GM19452 (cell line): ENCODE results near the gene PTPRM.

Experiments
- ATAC-seq: cut with Tn5 transposase; IDR thresholded peaks from one replicate; pipeline ENCODE4 v1.9.1; 2021; ENCODE audit not compliant: unreplicated experiment

PTPRM gene

GRCh38 chr18:7566567-7567473 lies at the start of gene PTPRM:
Gene PTPRM (plus strand): TSS chr18:7567316. CDS start chr18:7567819, 503 bp downstream.
- peak; percentile 92 for ATAC-seq

GRCh38 chr18:7517852-7518251 lies 49.3 kb upstream of the PTPRM start:
- ATAC-seq, result no peak

- no peak for ATAC-seq
Measured at GRCh38 chr18:7520200-7520785, 46.8 kb upstream of the PTPRM start.

DNA sequence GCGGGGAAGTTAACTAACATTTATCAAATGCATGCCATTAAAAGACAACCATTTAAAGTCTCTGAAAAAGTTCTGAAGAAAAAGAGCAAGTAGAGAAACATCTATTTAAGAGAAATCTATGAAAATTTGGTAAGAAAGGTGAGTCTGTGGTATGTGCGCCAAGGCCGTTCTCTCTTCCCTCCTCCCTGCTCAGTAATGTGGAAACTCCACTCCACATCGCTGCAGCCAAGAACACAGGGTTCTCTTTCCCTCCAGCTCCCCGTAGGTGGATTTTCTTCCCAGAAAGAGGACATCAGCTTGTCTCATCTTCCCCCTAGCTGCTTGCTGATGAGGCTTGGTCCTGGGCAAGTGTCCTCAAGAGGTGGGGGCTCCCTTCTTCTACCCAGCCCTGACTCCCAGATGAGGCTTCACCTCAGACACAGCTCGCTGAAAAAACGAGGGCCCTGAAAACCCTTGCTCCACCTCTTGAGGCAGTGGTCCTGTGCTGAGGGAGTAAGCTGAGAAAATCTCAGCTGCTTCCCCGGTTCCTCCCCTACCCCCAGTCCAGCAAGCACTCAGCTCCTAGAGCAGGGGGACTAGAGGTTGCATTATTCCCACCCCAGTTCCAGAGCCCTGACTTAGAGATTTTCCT lies 45.8 kb upstream of the PTPRM start:
- no peak for ATAC-seq

DNA sequence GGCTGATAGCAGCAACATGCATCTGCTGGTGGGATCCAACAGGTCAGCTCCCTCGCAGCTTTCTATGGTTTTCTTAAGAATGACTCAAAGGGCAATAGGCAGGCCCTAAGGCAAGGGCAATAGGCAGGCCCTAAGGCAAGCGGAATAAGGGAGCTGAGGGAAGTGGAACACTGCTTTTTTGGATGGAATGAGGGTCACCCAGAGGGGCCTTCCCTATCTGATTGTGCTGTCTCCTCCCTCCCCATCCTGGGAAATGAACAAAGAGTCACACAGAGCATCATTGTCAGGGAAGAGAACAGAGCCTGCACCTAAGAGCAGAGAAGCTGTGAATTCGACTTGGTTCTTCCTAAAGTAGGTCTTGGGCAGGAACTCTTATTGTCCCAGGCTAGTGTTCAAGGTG lies 43.3 kb upstream of the PTPRM start:
- ATAC-seq, result no peak

DNA sequence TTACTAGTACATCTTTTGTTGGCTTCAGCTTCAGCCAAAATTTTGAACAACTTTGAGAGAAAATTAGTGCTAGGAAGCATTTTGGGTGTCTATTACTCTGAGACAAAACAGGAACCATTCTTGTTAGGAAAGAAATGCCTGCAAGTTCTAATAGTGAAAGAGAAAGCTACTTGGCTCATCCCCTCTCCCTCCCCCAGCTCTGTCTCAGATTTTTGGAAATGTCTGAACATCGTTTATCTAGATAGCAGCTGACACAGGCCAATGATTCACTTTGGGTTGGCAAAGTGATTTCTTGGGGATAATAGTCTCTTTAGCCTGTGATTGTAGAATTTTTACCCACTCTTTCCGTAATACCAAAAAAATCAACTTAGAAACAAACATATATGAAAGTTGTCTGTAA lies 42.3 kb upstream of the PTPRM start:
- no peak for ATAC-seq

DNA sequence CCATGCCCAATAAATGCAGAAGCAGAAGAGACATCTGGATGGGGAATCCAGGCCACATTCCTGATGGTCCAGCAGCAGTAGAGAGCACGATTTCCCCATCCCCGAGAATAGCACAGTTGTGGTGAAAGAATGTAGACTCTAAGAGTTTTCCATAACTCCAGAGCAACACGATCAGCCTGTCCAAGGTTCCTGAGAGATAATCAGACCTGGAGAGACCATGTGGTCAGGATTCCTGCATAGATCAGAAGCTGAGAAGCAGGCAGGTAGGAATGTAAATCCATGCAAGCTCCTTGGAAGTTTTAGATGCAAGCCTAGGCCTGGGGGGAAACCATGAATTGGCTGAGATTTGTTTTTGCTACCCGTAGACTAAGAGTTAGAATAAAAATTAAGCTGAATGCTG lies 34.2 kb upstream of the PTPRM start:
- no peak for ATAC-seq

DNA sequence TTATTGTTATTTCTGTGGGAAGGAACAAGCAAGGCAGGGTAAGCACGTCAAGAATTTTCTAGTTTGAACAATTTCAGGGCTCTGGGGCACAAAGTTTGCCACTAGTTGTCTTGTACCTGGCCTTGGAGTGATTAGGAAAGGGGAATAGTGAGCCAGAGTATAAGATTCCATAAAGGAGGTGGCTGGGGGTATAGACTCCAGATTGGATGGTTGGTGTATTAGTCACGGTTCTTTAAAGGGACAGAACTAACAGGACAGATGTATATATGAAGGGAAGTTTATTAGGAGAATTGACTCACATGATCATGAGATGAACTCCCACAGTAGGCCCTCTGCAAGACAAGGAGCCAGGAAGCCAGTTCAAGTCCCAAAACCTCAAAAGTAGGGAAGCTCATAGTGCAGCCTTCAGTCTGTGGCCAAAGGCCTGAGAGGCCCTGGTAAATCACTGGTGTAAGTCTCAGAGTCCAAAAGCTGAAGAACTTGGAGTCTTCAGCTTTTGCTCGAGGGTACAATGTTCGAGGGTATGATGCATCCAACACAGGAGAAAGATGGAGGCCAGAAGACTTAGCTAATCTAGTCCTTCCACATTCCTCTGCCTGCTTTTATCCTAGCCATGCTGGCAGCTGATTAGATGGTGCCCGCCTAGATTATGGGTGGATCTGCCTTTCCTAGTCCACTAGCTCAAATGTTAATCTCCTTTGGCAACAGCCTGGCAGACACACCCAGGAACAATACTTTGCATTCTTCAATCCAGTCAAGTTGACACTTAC lies 31.5 kb upstream of the PTPRM start:
- no peak for ATAC-seq

GRCh38 chr18:7537145-7537544 lies 30.0 kb upstream of the PTPRM start:
- ATAC-seq, result no peak

- ATAC-seq, result no peak
Measured at GRCh38 chr18:7541835-7542234, 25.3 kb upstream of the PTPRM start.

DNA sequence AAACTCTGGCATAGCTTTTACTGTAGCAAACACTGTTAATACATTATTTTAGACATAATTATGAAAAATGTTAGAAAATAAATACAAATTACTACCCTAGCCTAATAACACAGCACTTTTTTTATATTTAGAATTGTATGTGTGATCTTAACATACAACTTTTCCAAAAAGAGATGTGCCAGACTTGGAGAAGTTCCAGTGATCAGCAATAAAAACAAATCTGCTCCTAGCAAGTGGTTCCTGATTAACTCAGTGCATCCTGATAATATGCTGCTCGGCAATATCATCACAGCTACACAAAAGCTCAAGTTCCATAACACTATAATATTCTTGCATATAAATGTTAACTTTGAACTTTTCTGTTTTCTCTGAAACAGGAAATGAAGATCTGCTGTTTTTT lies 22.4 kb upstream of the PTPRM start:
- no peak for ATAC-seq

GRCh38 chr18:7545734-7546133 lies 21.4 kb upstream of the PTPRM start:
- no peak for ATAC-seq

- ATAC-seq, result no peak
Measured at GRCh38 chr18:7548221-7548620, 18.9 kb upstream of the PTPRM start.

- no peak for ATAC-seq
Measured at GRCh38 chr18:7548721-7549120, 18.4 kb upstream of the PTPRM start.

- no peak for ATAC-seq
Measured at GRCh38 chr18:7557973-7558372, 9.1 kb upstream of the PTPRM start.

DNA sequence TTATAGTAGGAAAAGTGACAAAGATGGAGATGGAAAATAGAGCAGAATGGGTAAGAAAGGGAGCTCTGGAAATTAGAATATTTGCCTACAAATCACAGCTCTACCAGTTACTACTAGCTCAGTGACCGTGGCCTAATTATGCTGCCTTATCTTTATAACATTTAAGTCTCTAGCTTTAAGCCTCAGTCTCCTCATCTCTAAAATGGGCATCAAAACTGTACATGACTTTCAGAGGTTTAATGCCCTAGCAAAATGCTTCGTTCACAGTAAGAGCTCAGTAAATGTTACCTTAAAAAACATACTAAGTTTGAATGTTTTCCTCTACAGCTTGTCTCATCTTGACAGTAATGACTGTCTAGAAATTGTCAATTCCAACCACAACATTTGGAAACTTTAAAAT lies 8.3 kb upstream of the PTPRM start:
- ATAC-seq, result no peak

DNA sequence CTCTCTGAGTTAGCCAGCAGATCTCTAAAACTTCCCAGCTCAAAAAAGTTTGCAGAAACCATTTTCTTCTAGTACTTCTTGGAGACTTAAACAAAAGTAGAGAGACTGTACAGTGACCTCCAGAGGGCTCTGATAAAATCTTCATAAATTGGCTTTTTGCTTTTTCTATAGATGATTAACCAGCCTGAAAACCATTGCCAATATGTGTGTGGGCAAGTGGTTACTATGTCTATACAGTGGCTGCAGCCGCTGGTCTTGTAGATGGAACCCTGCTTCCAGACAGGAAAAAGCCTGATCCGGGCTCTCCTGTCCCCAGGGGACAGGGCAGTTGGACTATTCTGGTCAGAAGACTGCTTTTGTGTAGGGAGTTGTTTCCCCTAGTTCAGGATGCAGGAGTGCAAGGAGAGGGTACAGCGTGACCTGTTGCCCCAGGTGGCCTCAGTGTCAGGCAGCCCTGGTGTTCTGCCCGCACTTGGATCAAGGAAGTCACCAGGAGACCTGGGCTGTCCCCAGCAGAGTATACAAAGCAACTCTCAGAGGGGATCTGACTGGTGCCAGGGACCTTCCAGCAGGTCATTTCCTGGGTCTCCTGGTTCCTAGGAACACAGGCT lies 7.3 kb upstream of the PTPRM start:
- ATAC-seq, result no peak

DNA sequence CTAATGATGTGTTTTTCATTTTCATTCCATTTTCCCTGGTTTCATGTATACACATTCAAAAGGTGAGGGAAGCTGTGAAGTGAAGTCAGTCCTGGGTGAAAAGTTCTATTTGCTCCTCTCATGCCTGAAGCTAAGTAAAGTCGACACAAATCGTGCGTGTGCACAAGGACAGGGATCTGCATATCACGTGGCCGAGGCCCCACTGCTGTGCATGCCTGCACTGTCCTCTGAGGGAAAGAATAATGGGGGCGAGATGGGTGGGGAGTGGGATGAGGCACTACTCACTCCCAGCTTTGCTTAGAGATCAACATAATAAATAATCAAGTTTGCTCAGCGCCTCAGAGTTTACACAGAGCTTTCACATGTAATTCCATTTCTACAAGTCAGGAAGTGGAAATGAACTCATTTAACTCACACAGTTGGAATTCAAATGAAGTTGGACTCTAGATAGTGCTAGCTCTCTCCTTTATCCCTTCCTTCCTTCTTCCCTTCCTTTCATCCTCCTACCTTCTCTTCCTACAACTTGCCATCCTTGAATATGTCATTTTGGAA lies 5.1 kb upstream of the PTPRM start:
- no peak for ATAC-seq

GRCh38 chr18:7562491-7562890 lies 4.6 kb upstream of the PTPRM start:
- ATAC-seq, result no peak

- ATAC-seq, result no peak
Measured at GRCh38 chr18:7565677-7566076, 1.4 kb upstream of the PTPRM start.

DNA sequence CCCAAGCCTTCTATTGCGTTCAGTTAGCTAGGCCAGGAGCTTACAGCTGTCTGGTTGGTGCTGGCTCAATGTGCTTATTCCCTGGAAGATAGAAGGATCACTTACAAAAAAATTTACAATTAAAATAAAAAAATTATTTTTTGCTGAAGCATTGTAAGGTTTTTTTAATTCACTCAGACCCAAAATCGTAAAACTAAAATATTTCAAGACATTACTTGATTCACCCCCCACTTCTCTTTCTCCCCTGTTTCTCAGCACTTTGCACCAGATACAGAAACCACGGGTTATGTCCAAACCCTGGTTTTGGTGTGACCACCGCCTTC lies 911 bp upstream of the PTPRM start:
- no peak for ATAC-seq
